Dendritic cell treated with granulocyte-macrophage colony-stimulating factor and Interleukin-4, amounts not matched to agents 40 ng/mL and 50 ng/mL, for 4 days (primary cell): ENCODE measurements around the gene MMP21.

Experiments used
- H3K27ac Mint-ChIP-seq: one replicate; pipeline ENCODE4 v1.8.0; 2022; ENCODE audit warnings: mild to moderate bottlenecking, mixed read lengths
- H3K27me3 Mint-ChIP-seq: one replicate; pipeline ENCODE4 v1.8.0; 2022; ENCODE audit warnings: mild to moderate bottlenecking, mixed read lengths
- H3K36me3 Mint-ChIP-seq: one replicate; pipeline ENCODE4 v1.8.0; 2022; ENCODE audit warnings: low read depth, mixed read lengths
- H3K4me1 Mint-ChIP-seq: one replicate; pipeline ENCODE4 v1.8.0; 2022; ENCODE audit warnings: low read depth, mixed read lengths
- H3K4me3 Mint-ChIP-seq: one replicate; pipeline ENCODE4 v1.8.0; 2022; ENCODE audit warnings: mild to moderate bottlenecking, moderate library complexity, mixed read lengths
- H3K9me3 Mint-ChIP-seq: one replicate; pipeline ENCODE4 v1.8.0; 2022; ENCODE audit warnings: mixed read lengths
- intact Hi-C: fragments of 100-400 bp; cut with micrococcal nuclease; formaldehyde crosslinking; loops from one replicate; pipeline ENCODE4 v1.15.0; 2022

The MMP21 gene

GRCh38 chr10:125802131-125802530, 26.5 kb upstream of the MMP21 start:
- no peaks in the 10 kb centered on the region for H3K4me1 Mint-ChIP-seq
- H3K27ac Mint-ChIP-seq: no peak overlapping the region
- H3K9me3 Mint-ChIP-seq: no peaks in the 10 kb centered on the region
- peaks cover 86% of the 10 kb centered on the region for H3K36me3 Mint-ChIP-seq
- intact Hi-C loops: no loop called here
- no peak overlapping the region for H3K4me3 Mint-ChIP-seq
- H3K27me3 Mint-ChIP-seq: no peaks in the 10 kb centered on the region

- no peak overlapping the region for H3K27ac Mint-ChIP-seq
- intact Hi-C loops: no loop called here
- no peaks in the 10 kb centered on the region for H3K27me3 Mint-ChIP-seq
- no peak overlapping the region for H3K4me3 Mint-ChIP-seq
- no peaks in the 10 kb centered on the region for H3K4me1 Mint-ChIP-seq
- H3K36me3 Mint-ChIP-seq: peaks cover 86% of the 10 kb centered on the region
- no peaks in the 10 kb centered on the region for H3K9me3 Mint-ChIP-seq
These were observed 26.0 kb upstream of the MMP21 start for GRCh38 chr10:125801574-125801973.

- no peak overlapping the region for H3K4me3 Mint-ChIP-seq
- no peaks in the 10 kb centered on the region for H3K4me1 Mint-ChIP-seq
- H3K9me3 Mint-ChIP-seq: no peaks in the 10 kb centered on the region
- H3K27ac Mint-ChIP-seq: no peak overlapping the region
- intact Hi-C loops: no loop called here
- peaks cover 83% of the 10 kb centered on the region for H3K36me3 Mint-ChIP-seq
- H3K27me3 Mint-ChIP-seq: no peaks in the 10 kb centered on the region
These were observed 24.0 kb upstream of the MMP21 start for GRCh38 chr10:125799451-125800182.

- intact Hi-C loops: no loop called here
- Mint-ChIP-seq H3K27me3 (no peaks in the 10 kb centered on the region), H3K9me3 (no peaks in the 10 kb centered on the region), H3K27ac (no peak overlapping the region), H3K4me1 (no peaks in the 10 kb centered on the region), H3K4me3 (no peak overlapping the region), H3K36me3 (peaks cover 88% of the 10 kb centered on the region)
These were observed 22.5 kb upstream of the MMP21 start for GRCh38 chr10:125797994-125798662.

GRCh38 chr10:125797424-125797823, 21.8 kb upstream of the MMP21 start:
- intact Hi-C loops: no loop called here
- Mint-ChIP-seq H3K27ac (no peak overlapping the region), H3K4me3 (no peak overlapping the region), H3K9me3 (no peaks in the 10 kb centered on the region), H3K4me1 (no peaks in the 10 kb centered on the region), H3K36me3 (peaks cover 88% of the 10 kb centered on the region), H3K27me3 (no peaks in the 10 kb centered on the region)

- H3K4me3 Mint-ChIP-seq: no peak overlapping the region
- intact Hi-C loops: no loop called here
- peaks cover 90% of the 10 kb centered on the region for H3K36me3 Mint-ChIP-seq
- no peak overlapping the region for H3K27ac Mint-ChIP-seq
- H3K4me1 Mint-ChIP-seq: no peaks in the 10 kb centered on the region
- H3K9me3 Mint-ChIP-seq: no peaks in the 10 kb centered on the region
- H3K27me3 Mint-ChIP-seq: no peaks in the 10 kb centered on the region
These were observed 20.1 kb upstream of the MMP21 start for GRCh38 chr10:125795637-125796190.

GRCh38 chr10:125795128-125795527, 19.5 kb upstream of the MMP21 start:
- Mint-ChIP-seq H3K27ac (no peak overlapping the region), H3K9me3 (no peaks in the 10 kb centered on the region), H3K4me3 (no peak overlapping the region), H3K36me3 (peaks cover 88% of the 10 kb centered on the region), H3K27me3 (no peaks in the 10 kb centered on the region), H3K4me1 (no peaks in the 10 kb centered on the region)
- intact Hi-C loops: no loop called here

GRCh38 chr10:125792342-125793300, 17.0 kb upstream of the MMP21 start:
- Mint-ChIP-seq H3K4me3 (no peak overlapping the region), H3K27me3 (no peaks in the 10 kb centered on the region), H3K27ac (no peak overlapping the region), H3K4me1 (no peaks in the 10 kb centered on the region), H3K36me3 (peaks cover 86% of the 10 kb centered on the region), H3K9me3 (no peaks in the 10 kb centered on the region)
- intact Hi-C loops: no loop called here

GRCh38 chr10:125788156-125789034, 12.8 kb upstream of the MMP21 start:
- no peaks in the 10 kb centered on the region for H3K9me3 Mint-ChIP-seq
- H3K27ac Mint-ChIP-seq: no peak overlapping the region
- intact Hi-C loops: no loop called here
- no peaks in the 10 kb centered on the region for H3K27me3 Mint-ChIP-seq
- peaks cover 47% of the 10 kb centered on the region for H3K36me3 Mint-ChIP-seq
- H3K4me1 Mint-ChIP-seq: no peaks in the 10 kb centered on the region
- no peak overlapping the region for H3K4me3 Mint-ChIP-seq

GRCh38 chr10:125785791-125786190, 10.2 kb upstream of the MMP21 start:
- peaks cover 23% of the 10 kb centered on the region for H3K36me3 Mint-ChIP-seq
- no peaks in the 10 kb centered on the region for H3K27me3 Mint-ChIP-seq
- intact Hi-C loops: no loop called here
- no peaks in the 10 kb centered on the region for H3K9me3 Mint-ChIP-seq
- H3K4me3 Mint-ChIP-seq: no peak overlapping the region
- no peaks in the 10 kb centered on the region for H3K4me1 Mint-ChIP-seq
- no peak overlapping the region for H3K27ac Mint-ChIP-seq

- Mint-ChIP-seq H3K27me3 (no peaks in the 10 kb centered on the region), H3K9me3 (no peaks in the 10 kb centered on the region), H3K4me1 (no peaks in the 10 kb centered on the region), H3K27ac (no peak overlapping the region), H3K4me3 (no peak overlapping the region), H3K36me3 (peaks cover 8% of the 10 kb centered on the region)
- intact Hi-C loops: no loop called here
These were observed 8.3 kb upstream of the MMP21 start for GRCh38 chr10:125783957-125784356.

GRCh38 chr10:125783408-125783807, 7.8 kb upstream of the MMP21 start:
- Mint-ChIP-seq H3K9me3 (no peaks in the 10 kb centered on the region), H3K36me3 (peaks cover 2% of the 10 kb centered on the region), H3K4me1 (no peaks in the 10 kb centered on the region), H3K27me3 (no peaks in the 10 kb centered on the region), H3K27ac (no peak overlapping the region), H3K4me3 (no peak overlapping the region)
- intact Hi-C loops: no loop called here

GRCh38 chr10:125782616-125783015, 7.0 kb upstream of the MMP21 start:
- H3K4me3 Mint-ChIP-seq: no peak overlapping the region

More at GRCh38 chr10:125782616-125783015, 7.0 kb upstream of the MMP21 start:
- H3K4me1 Mint-ChIP-seq: no peaks in the 10 kb centered on the region
- no peaks in the 10 kb centered on the region for H3K9me3 Mint-ChIP-seq
- H3K27me3 Mint-ChIP-seq: peaks cover 1% of the 10 kb centered on the region
- no peaks in the 10 kb centered on the region for H3K36me3 Mint-ChIP-seq
- H3K27ac Mint-ChIP-seq: no peak overlapping the region
- intact Hi-C loops: no loop called here
